Stimulated activated CD4-positive, alpha-beta T cell treated with anti-CD3 and anti-CD28 coated beads, Interleukin-15, amount 100 ng/mL, for 48 hours (primary cell): ENCODE measurements around the gene BPIFB1.

Experiments
- DNase-seq, 2 donors: peaks; one replicate each; pipeline ENCODE4 v3.0.0-alpha.2; 2020; ENCODE audit warnings: low read depth in 2 of 2

Gene BPIFB1

DNA sequence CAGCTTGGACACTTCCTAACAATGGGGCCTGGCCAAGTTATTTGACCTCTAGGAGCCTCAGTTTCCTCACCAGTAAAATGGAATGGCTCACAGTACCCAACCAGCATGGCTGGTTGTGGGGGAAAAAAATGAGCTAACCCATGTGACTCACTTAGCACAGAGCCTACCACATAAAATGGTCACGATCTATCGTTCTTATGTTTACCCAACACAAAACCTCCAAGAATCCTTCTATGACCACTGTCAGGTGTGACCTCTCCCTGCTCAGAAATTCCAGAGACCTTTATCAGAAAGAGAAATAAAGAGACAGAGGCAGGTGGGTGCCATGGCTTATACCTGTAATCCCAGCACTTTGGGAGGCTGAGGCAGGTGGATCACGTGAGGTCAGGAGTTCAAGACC lies 39.4 kb downstream of the BPIFB1 start:
- no peak for DNase-seq

GRCh38 chr20:33323236-33323635 lies 40.2 kb downstream of the BPIFB1 start:
- DNase-seq, result no peak

DNA sequence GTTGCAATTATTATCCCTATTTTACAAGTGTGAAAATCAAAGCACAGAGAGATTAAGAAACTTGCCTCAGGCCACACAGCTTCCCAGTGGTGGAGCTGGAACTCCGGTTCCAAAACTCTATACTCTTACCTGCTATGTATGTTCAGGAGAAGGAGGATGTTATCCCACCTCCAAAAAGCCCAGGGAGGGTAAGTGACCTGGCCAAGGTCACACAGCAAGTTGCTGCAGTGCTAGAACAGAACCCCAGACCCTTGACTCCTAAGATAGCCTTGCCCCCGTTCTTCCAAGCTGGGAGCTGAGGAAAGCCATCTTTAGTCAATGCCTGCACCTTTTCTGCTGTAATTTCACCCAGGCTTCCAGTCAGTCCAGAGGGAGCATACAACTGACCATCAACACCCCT lies 42.3 kb downstream of the BPIFB1 start:
- DNase-seq, result no peak

DNA sequence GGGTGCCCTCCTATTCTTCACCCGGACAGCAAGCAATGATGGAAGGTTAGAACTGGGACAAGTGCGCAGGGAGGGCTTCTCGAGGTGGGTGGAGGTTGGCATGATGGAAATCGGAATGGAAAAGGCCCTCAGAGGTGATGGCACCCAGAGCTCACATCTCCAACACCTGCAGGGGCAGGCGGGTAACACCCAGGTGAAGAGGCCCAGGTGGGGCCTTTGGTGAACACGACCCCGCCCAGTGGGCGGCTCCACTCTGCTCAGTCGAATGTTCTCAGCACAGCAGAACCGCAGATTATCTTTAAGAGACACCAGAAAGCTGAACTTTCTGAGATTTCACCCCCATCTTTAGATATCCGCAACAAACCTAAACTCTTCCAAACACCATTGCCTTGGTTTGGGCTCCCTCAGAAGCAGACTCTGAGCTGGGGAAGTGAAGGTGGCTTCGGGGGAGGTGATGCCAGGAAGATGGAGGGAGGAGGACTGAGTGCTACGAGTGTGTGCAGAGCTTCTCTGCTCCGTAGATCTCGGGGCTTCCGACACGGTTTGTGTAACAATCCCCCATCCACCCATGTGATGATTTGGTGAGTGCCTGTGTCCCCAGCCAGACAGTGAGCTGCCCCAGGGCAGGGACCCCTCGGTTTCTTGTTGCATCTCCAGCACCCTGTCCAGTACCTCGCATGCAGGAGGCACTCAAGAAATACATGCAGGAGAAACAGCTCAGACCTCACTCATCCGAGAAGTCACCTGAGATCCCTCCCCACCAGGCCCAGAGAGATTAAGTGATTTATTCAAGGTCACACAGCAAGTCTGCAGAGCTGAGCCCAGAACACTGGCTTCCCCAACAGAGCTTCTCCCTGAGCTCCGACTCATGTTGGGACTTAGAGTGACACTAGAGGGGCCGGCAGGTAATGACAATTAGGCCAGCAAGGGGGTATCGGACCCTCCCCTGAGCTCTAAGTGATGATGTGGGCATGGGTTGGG lies 45.4 kb downstream of the BPIFB1 start:
- no peak for DNase-seq

- no peak for DNase-seq
Observed at GRCh38 chr20:33332905-33333456, 50.0 kb downstream of the BPIFB1 start.

DNA sequence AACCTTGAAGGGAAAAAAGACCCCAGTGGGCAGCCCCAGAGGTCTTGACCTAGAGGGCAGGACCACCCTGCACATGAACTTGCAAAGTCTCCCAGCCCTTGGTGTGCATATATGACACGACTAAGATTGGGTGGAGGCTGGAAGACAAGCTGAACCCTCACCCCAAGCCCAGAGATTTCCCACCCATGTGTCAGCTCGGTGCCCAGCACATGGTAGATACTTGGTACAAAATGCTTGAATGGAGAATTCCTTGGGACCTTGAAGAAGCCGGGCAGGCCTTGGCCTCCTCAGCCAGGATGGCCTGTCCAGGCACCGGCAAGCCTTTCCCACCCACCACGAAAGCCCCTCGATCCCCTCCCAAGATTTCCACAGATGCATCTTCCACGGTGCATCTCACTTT lies 50.6 kb downstream of the BPIFB1 start:
- no peak for DNase-seq

- DNase-seq, result no peak
Observed at GRCh38 chr20:33334111-33334510, 51.1 kb downstream of the BPIFB1 start.

DNA sequence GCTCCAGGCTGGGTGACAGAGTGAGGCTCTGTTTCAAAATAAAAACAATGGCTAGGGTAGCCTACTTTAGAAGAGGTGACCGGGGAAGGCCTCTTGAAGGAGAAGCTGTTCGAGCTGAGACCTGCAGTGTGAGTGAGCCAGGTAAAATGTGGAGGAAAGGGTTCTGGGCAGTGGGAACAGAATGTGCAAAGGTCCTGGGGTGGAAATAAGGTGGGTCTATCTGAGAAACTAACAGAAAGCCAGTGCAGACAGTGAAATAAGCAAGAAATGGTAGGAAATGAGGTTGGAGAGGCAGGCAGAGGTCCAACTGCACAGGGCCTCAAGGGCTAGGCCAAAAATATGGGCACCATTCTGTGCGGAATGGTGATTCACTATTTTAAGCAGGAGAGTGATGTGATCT lies 53.4 kb downstream of the BPIFB1 start:
- DNase-seq, result no peak

DNA sequence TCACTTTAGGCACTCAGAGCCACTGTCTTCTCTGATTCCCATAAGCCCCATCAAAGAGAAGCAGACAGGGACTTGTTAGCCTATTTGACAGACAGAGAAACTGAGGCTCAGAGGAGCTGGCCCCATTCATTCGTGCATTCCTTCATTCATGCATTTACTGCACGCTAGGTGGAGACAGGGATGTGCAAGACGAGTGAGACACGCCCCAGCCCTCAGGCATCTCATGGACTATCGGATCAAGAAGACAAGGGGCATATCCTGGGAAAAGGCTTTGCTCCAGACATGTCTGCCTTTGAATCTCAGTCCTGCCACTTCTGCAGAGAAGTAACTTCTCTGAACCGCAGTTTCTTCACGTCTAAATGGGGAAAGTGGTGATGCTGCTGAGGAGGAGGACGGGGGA lies 54.1 kb downstream of the BPIFB1 start:
- DNase-seq, result no peak

DNA sequence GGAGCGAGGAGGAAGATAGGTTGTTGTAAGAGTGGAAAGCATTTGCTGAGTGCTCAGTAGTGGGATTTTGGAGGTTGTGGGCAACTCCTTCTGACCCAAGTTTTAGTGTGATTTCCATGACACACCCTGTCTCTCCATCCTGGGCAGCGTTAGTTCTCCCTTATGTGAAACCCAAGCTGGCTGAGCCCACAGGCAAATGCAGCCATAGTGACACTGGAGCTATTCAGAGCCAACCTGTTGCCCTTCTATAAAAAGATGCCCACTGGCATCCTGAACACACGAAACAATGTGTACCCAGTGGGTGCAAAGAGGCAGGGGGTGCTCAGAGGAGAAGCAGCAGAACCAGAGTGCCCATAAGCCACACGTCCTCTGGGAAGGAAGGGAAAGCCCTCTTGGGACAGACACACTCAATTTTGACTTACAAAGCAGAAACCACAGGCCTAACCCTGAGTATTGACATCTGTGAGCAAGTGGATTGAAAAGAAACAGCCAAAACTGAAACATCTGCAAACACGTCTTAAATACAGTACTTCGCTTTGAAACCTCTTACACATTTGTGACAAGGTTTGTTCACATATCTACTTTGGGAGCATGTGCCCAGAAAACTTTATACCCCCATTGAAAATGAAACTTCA lies 54.6 kb downstream of the BPIFB1 start:
- no peak for DNase-seq

DNA sequence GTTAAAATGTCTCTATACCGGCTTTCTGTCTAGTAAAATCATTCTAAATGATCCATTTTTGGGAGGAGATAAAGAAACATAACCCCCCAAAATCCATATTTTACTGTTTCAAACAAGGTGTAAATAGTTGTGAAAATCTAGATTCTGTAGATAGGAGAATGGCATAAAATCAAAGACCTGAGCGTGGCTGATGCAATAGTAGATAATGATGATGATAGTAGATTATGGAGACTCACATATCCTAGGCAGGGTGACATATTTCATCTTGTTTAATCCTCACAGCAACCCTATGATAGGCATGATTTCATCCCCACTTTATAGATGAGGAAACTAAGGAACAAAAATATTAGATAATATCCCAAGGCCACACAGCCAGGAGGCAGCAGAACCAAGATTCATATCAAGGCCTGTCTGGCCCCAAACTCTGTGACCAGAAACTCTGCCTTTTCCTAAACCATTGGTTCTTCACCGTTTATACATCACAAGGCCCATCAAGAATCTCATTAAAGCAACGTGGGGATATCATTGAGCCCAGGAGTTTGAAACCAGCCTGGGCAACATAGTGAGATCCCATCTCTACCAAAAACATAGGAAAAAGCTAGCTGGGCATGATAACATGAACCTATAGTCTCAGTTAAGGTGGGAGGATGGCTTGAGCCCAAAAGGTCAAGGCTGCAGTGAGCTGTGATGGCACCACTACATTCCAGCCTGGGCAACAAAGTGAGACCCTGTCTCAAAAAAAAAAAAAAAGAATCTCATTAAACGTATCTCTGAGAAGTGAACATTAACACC lies 55.6 kb downstream of the BPIFB1 start:
- DNase-seq, result no peak

- no peak for DNase-seq
Observed at GRCh38 chr20:33339515-33340058, 56.6 kb downstream of the BPIFB1 start.

GRCh38 chr20:33343521-33343920 lies 60.5 kb downstream of the BPIFB1 start:
- DNase-seq, result no peak

- DNase-seq, result no peak
Observed at GRCh38 chr20:33345342-33345741, 62.3 kb downstream of the BPIFB1 start.

DNA sequence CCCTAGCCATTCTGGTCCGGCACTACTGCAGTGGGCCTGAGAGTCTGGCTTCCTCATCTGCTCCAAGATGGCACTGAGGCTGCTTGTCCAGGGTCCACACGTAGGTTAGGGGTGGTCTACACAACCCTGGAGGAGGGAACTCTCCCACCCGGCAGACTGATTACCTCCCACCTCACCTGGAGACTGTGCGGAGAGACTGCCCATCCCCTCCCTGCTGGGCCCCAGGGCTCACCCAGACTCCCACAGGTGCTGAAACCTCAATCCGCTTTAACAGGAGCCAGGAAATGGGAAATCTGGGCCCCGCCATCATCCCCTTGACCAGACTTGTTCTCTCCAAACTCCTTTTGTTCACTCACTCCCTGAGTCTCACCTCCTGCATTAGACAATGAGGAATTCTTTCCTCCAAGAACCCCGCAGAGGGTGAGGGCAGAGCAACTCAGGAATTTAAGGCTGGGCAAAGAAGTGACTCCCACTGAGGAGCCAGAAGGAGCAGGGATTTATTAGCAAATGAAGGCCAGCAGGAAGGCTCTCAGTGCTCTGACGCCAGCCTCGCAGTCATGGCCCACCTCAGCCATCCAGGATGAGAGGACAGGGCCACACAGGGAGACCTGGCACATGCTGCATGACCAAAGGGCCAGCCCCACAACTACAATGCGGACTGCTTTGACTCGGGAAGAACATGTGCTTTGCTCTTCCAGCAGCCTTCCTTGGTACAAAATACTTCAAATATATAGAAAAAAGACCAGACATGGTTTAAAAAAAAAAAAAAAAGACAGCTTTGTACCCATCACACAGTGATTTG lies 65.3 kb downstream of the BPIFB1 start:
- no peak for DNase-seq

DNA sequence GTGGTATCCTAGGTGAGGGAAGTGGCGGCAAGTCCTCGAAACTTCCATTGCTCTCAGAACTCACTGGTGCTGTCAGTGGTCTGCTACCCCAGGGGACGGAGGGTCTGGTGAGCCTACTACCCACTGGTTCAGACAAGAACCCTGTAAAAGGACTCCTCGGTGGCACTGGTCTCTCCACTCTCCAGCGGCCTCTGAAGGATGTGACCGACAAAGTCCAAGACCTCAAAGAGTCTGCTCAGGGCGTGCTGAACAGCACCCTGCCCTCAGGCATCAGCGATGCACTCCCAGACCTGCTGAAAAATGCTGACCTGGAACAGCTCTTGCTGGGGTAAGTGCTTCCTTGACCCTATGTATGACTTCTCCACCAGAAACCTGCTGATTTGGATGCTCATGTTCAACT lies 66.5 kb downstream of the BPIFB1 start:
- no peak for DNase-seq

- DNase-seq, result no peak
Observed at GRCh38 chr20:33351696-33352095, 68.7 kb downstream of the BPIFB1 start.

DNA sequence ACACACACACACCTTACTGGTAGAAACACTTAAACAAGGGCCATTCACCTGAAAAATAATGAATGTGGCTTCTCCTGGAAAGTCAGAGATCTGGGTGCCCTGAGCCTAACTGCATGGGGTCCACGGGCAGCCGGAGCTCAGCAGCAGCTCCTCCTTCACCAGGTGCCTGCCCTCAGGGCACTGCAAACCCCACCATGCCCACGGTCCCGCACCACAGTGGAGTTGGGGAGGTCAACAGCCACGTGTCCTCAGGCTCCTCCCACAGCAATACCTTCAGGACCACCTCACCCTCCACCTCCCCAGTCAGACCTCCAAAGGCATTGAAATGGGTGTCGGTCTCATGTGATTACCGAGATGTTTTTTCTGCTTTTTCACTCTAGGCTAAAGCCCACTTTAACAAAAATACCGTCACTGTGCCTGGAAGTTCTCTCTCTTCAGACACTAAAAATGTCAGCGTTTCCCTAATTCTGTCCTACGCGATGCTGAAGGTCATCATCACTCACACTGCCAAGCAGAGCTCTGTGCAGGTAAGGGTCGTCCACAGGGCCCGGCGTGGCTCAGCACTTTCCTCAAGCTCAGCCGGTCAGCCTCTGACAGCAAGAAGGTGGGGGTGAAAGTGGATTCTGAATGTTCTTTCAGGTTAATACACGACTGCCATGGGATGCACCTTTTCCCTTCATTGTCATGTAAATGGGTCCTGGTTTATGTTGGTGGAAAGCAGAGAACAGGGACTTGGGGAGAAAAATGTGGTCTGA lies 69.4 kb downstream of the BPIFB1 start:
- no peak for DNase-seq

- DNase-seq, result no peak
Observed at GRCh38 chr20:33353013-33353402, 70.0 kb downstream of the BPIFB1 start.
